HepG2 (cell line): Measurements from ENCODE around the gene ATP9A. TPM values are rescaled to one million over a fixed set of nuclear protein-coding genes. Genes with fewer than 3 reads are reported as not detected.

Experiments used
- CEBPG ChIP-seq: IDR thresholded peaks from 2 replicates; pipeline ENCODE4 v1.6.1; 2016
- GATAD2A ChIP-seq: IDR thresholded peaks from 2 replicates; pipeline ENCODE4 v1.6.1; 2016
- HNRNPL ChIP-seq: fragments of 200-400 bp; formaldehyde crosslinking; IDR thresholded peaks from 2 replicates; pipeline ENCODE4 v1.6.1; 2017; ENCODE audit warnings: mild to moderate bottlenecking, low read depth, low read length
- IRF2 ChIP-seq: IDR thresholded peaks from 2 replicates; pipeline ENCODE4 v1.6.1; 2018; ENCODE audit warnings: missing genetic modification reagents, missing compliant biosample characterization
- KMT2A ChIP-seq: sonication (generic); formaldehyde crosslinking; IDR thresholded peaks from 2 replicates; pipeline ENCODE4 v1.4.0; 2020; ENCODE audit warnings: missing genetic modification reagents
- MIXL1 ChIP-seq: IDR thresholded peaks from 2 replicates; pipeline ENCODE4 v1.6.1; 2016
- NCOA2 ChIP-seq: sonication (generic); formaldehyde crosslinking; IDR thresholded peaks from 2 replicates; pipeline ENCODE4 v1.8.0; 2022; ENCODE audit warnings: inconsistent platforms
- SIX4 ChIP-seq: sonication (generic); formaldehyde crosslinking; IDR thresholded peaks from 2 replicates; pipeline ENCODE4 v1.4.0; 2020; ENCODE audit warnings: missing genetic modification reagents
- SMAD1 ChIP-seq: sonication (generic); formaldehyde crosslinking; IDR thresholded peaks from 2 replicates; pipeline ENCODE4 v1.4.0; 2020; ENCODE audit warnings: missing genetic modification reagents, low read depth, mild to moderate bottlenecking, borderline replicate concordance
- SOX6 ChIP-seq, 2 experiments: fragments of 450-650 bp in 1 of 2; sonication (generic) in 1 of 2; formaldehyde crosslinking in 1 of 2; IDR thresholded peaks; 2 replicates each; pipeline versions ENCODE4 v1.4.0 to v1.6.1; 2017 to 2020; ENCODE audit warnings: antibody characterized with exemption in 1 of 2, mild to moderate bottlenecking in 1 of 2, missing genetic modification reagents in 1 of 2
- STAG1 ChIP-seq: sonication (generic); formaldehyde crosslinking; IDR thresholded peaks from 2 replicates; pipeline ENCODE4 v1.4.0; 2020; ENCODE audit warnings: missing genetic modification reagents
- SYNCRIP ChIP-seq: fragments of 200-400 bp; formaldehyde crosslinking; IDR thresholded peaks from 2 replicates; pipeline ENCODE4 v1.6.1; 2018; ENCODE audit warnings: mild to moderate bottlenecking, low read depth, low read length; ENCODE audit not compliant: insufficient read depth
- TAF1 ChIP-seq: sonication (generic); formaldehyde crosslinking; IDR thresholded peaks from 2 replicates; pipeline ENCODE4 v1.4.0; 2020; ENCODE audit warnings: missing genetic modification reagents
- TARDBP ChIP-seq: sonication (generic); formaldehyde crosslinking; IDR thresholded peaks from 2 replicates; pipeline ENCODE4 v1.8.0; 2022; ENCODE audit warnings: mild to moderate bottlenecking, missing genetic modification reagents
- TBL1XR1 ChIP-seq: fragments of 150-350 bp; IDR thresholded peaks from 2 replicates; pipeline ENCODE4 v1.6.1; 2014; ENCODE audit warnings: borderline replicate concordance, low read length; ENCODE audit not compliant: partially characterized antibody
- TBX2 ChIP-seq: sonication (generic); formaldehyde crosslinking; IDR thresholded peaks from 2 replicates; pipeline ENCODE4 v1.5.0; 2020; ENCODE audit warnings: missing genetic modification reagents, mild to moderate bottlenecking, borderline replicate concordance
- TRAFD1 ChIP-seq: sonication (generic); formaldehyde crosslinking; IDR thresholded peaks from 2 replicates; pipeline ENCODE4 v1.5.1; 2020; ENCODE audit warnings: missing genetic modification reagents, mild to moderate bottlenecking, borderline replicate concordance
- TSC22D2 ChIP-seq: sonication (generic); formaldehyde crosslinking; IDR thresholded peaks from 2 replicates; pipeline ENCODE4 v1.5.1; 2020; ENCODE audit warnings: missing genetic modification reagents, mild to moderate bottlenecking, borderline replicate concordance
- ZMYM3 ChIP-seq: sonication (generic); formaldehyde crosslinking; IDR thresholded peaks from 2 replicates; pipeline ENCODE4 v1.5.1; 2020; ENCODE audit warnings: mild to moderate bottlenecking, missing genetic modification reagents
- ZNF121 ChIP-seq: sonication (generic); formaldehyde crosslinking; IDR thresholded peaks from 2 replicates; pipeline ENCODE4 v1.5.0; 2020; ENCODE audit warnings: mild to moderate bottlenecking, missing genetic modification reagents
- ZNF329 ChIP-seq: sonication (generic); formaldehyde crosslinking; IDR thresholded peaks from 2 replicates; pipeline ENCODE4 v1.9.0; 2021; ENCODE audit warnings: low read depth, mild to moderate bottlenecking, missing genetic modification reagents
- ZNF577 ChIP-seq: sonication (generic); formaldehyde crosslinking; IDR thresholded peaks from 2 replicates; pipeline ENCODE4 v1.4.0; 2020; ENCODE audit warnings: mild to moderate bottlenecking, low read depth, missing genetic modification reagents, borderline replicate concordance
- ZNF891 ChIP-seq: sonication (generic); formaldehyde crosslinking; IDR thresholded peaks from 2 replicates; pipeline ENCODE4 v1.5.0; 2020; ENCODE audit warnings: mild to moderate bottlenecking, missing genetic modification reagents
- polyA plus RNA-seq, 8 experiments: library from polyadenylated mRNA; depleted of rRNA in 3 of 8; stranded (reverse) in 7 of 8; unstranded in 1 of 8; fragments of >200 nt; fragmentation: Illumina TruSeq in 4 of 8; extraction: Trizol in 4 of 8; gene quantifications; 2 replicates each; pipeline versions ENCODE4 v1.2.1 to v1.2.3, GENCODE V29; 2011 to 2016; ENCODE audit warnings: low read depth in 4 of 8, missing spikeins in 1 of 8, mixed read lengths in 1 of 8; ENCODE audit not compliant: insufficient read depth in 1 of 8
- total RNA-seq, 5 experiments: library from RNA; depleted of rRNA; stranded (reverse); fragments of >200 nt; fragmentation: Illumina TruSeq; extraction: Trizol; gene quantifications; 2 replicates each; pipeline ENCODE4 v1.2.3, GENCODE V29; 2016; ENCODE audit warnings: low read depth in 1 of 5
- TF ChIP-seq, protein P1 (sequence below): sonication (generic); formaldehyde crosslinking; IDR thresholded peaks from 2 replicates; pipeline ENCODE4 v1.8.0; 2022; ENCODE audit warnings: missing genetic modification reagents, mild to moderate bottlenecking, inconsistent platforms, borderline replicate concordance
- TF ChIP-seq, protein P2 (sequence below): sonication (generic); formaldehyde crosslinking; IDR thresholded peaks from 2 replicates; pipeline ENCODE4 v1.5.0; 2020; ENCODE audit warnings: mild to moderate bottlenecking, missing genetic modification reagents

ATP9A gene
- total and polyA plus RNA-seq, 2 of the 13 experiments (the other 11 are each of a cell fraction or from before 2014, with no cell fraction given): 11.8 to 18.5 TPM

GRCh38 chr20:51712501-51713212 is 55.5 kb downstream of the ATP9A start (continued):
- TF ChIP-seq, protein P1, sequence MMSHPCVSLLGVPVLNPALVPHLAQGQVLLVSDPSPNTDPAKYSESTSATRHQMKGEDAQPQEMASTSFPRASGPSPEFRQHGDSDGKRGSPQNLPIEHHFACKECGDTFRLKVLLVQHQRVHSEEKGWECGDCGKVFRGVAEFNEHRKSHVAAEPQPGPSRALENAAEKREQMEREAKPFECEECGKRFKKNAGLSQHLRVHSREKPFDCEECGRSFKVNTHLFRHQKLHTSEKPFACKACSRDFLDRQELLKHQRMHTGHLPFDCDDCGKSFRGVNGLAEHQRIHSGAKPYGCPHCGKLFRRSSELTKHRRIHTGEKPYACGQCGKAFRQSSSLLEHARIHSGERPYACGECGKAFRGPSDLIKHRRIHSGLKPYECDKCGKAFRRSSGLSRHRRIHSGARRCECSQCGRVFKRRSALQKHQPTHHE: no peak
- TF ChIP-seq SIX4 (CRISPR knock-in tag) (no peak), ZNF121 (CRISPR knock-in tag) (0 out of 2 replicates have a peak, but pooled peaks have one; percentile 66), SYNCRIP (no peak), STAG1 (peak; percentile 70), TBL1XR1 (no peak), CEBPG (no peak), ZNF891 (0 out of 2 replicates have a peak, but pooled peaks have one; percentile 21), TRAFD1 (CRISPR knock-in tag) (0 out of 2 replicates have a peak, but pooled peaks have one; percentile 74), ZNF329 (CRISPR knock-in tag) (no peak), IRF2 (CRISPR knock-in tag) (no peak), TSC22D2 (CRISPR knock-in tag) (no peak), TARDBP (0 out of 2 replicates have a peak, but pooled peaks have one; percentile 31), SOX6 (IDR thresholded peaks at IDR 0.05) (no peak), SOX6 (CRISPR knock-in tag; IDR thresholded peaks at IDR 0.05) (0 out of 2 replicates have a peak, but pooled peaks have one; percentile 13), GATAD2A (CRISPR knock-in tag) (0 out of 2 replicates have a peak, but pooled peaks have one; percentile 21), ZMYM3 (0 out of 2 replicates have a peak, but pooled peaks have one; percentile 34), TAF1 (CRISPR knock-in tag) (0 out of 2 replicates have a peak, but pooled peaks have one; percentile 22), HNRNPL (0 out of 2 replicates have a peak, but pooled peaks have one; percentile 66), NCOA2 (CRISPR knock-in tag) (no peak; the same call in 1 of the 2 replicates), SMAD1 (CRISPR knock-in tag) (no peak; the same call in 1 of the 2 replicates), TBX2 (CRISPR knock-in tag) (peak; percentile 28; the same call in 1 of the 2 replicates), MIXL1 (CRISPR knock-in tag) (0 out of 2 replicates have a peak, but pooled peaks have one; percentile 59), KMT2A (no peak), ZNF577 (CRISPR knock-in tag) (no peak)
- TF ChIP-seq, protein P2, sequence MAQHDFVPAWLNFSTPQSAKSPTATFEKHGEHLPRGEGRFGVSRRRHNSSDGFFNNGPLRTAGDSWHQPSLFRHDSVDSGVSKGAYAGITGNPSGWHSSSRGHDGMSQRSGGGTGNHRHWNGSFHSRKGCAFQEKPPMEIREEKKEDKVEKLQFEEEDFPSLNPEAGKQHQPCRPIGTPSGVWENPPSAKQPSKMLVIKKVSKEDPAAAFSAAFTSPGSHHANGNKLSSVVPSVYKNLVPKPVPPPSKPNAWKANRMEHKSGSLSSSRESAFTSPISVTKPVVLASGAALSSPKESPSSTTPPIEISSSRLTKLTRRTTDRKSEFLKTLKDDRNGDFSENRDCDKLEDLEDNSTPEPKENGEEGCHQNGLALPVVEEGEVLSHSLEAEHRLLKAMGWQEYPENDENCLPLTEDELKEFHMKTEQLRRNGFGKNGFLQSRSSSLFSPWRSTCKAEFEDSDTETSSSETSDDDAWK: no peak
